Measurements from ENCODE around the gene AUTS2. TPM values are rescaled to one million over a fixed set of nuclear protein-coding genes. Genes with fewer than 3 reads are reported as not detected.

AUTS2 gene
- total and polyA plus RNA-seq, 2 of the 8 experiments (the other 6 are each of a cell fraction or from before 2014, with no cell fraction given) = 25.9 to 101 TPM

GRCh38 chr7:69934144-69934903, 336.0 kb downstream of the AUTS2 start:
- Histone ChIP-seq H2BK12ac (ENCODE audit: low read depth, low read length) (no peak overlapping the region), H3K56ac (replicated peaks; ENCODE audit: insufficient read length, low read depth, low read length) (no peak overlapping the region), H3K4me3 (ENCODE audit: extremely low read depth in 1 of 4, insufficient read depth in 2 of 4, low read depth in 3 of 4, low read length in 4 of 4) (no peak overlapping the region), H3K4me1 (replicated peaks in 1 of 4; ENCODE audit: control insufficient read depth in 3 of 4, insufficient read depth in 4 of 4, low read length in 3 of 4) (peaks cover 0 to 6% (median 2%) of the 10 kb centered on the region in 4 experiments; a peak in 1 of 7 replicates), H3K79me2 (ENCODE audit: control insufficient read depth in 1 of 2, insufficient read depth in 2 of 2, low read length in 2 of 2) (no peaks in the 10 kb centered on the region), H2AFZ (ENCODE audit: low read length) (no peak overlapping the region), H3K9me3 (ENCODE audit: insufficient read depth in 2 of 2, low read depth in 1 of 2, low read length in 1 of 2) (no peaks in the 10 kb centered on the region), H3K23me2 (ENCODE audit: low read depth, low read length) (peaks cover 2% of the 10 kb centered on the region; the same call in 1 of the 2 replicates), H3K27me3 (replicated peaks in 1 of 4; ENCODE audit: control insufficient read depth in 3 of 4, extremely low read depth in 1 of 4, insufficient read depth in 3 of 4, low read length in 3 of 4) (no peaks in the 10 kb centered on the region), H4K20me1 (replicated peaks in 1 of 2; ENCODE audit: control insufficient read depth in 1 of 2, insufficient read depth in 2 of 2, low read length in 2 of 2) (peaks cover 0 to 1% of the 10 kb centered on the region in 2 experiments), H3K4me2 (ENCODE audit: insufficient read depth in 1 of 2, low read depth in 2 of 2, low read length in 2 of 2) (no peak overlapping the region), H4K91ac (replicated peaks; ENCODE audit: insufficient read length, low read length) (no peak overlapping the region), H3K9ac (replicated peaks in 1 of 4; ENCODE audit: extremely low read depth in 1 of 4, low read depth in 3 of 4, low read length in 3 of 4) (no peak overlapping the region), H2BK5ac (ENCODE audit: low read depth, low read length) (no peak overlapping the region), H3K36me3 (ENCODE audit: control insufficient read depth in 2 of 4, insufficient read depth in 4 of 4, low read length in 3 of 4) (no peaks in the 10 kb centered on the region), H2BK20ac (ENCODE audit: low read length) (no peak overlapping the region), H3K79me1 (ENCODE audit: low read depth, low read length) (no peaks in the 10 kb centered on the region), H2AK5ac (ENCODE audit: low read depth, low read length) (no peak overlapping the region), H3K4ac (replicated peaks; ENCODE audit: insufficient read length, low read depth, low read length) (no peak overlapping the region), H3K23ac (ENCODE audit: insufficient read length) (no peak overlapping the region), H4K5ac (ENCODE audit: insufficient read length, low read depth, low read length) (no peak overlapping the region), H2BK120ac (replicated peaks; ENCODE audit: low read depth, low read length) (no peak overlapping the region), H3K14ac (ENCODE audit: insufficient read length) (no peak overlapping the region), H2BK15ac (ENCODE audit: low read length) (no peak overlapping the region), H3K18ac (ENCODE audit: extremely low read depth, low read length) (no peak overlapping the region), H3K27ac (ENCODE audit: low read depth, low read length) (no peak overlapping the region), H4K8ac (ENCODE audit: extremely low read depth, insufficient read depth, low read length) (no peak overlapping the region)
- DNase-seq (ENCODE audit: low read depth in 1 of 2, low spot score in 2 of 2) = no peak
- ChIA-PET CTCF (ENCODE audit: partially characterized antibody) (interaction anchor here (0.9 to 1.2 kb wide), 2 partner anchors 217 to 531 kb away, joined by 3 to 5 read pairs; no protein-coding TSS in a partner anchor), POLR2A (ENCODE audit: partially characterized antibody) (no interaction called here)
- FAIRE-seq = no peak
- 85% methylated on average over 5 of the region's 5 CpGs; no CpG with 5 or more reads in 1 of the 2 experiments for WGBS, 2 experiments (ENCODE audit: extremely low coverage in 1 of 2, insufficient coverage in 1 of 2, insufficient read length in 1 of 2, insufficient replicate concordance in 2 of 2, low coverage in 1 of 2, low lambda C conversion rate in 2 of 2, missing lambda C conversion rate in 1 of 2)
- TF ChIP-seq ATF3 (IDR thresholded peaks at IDR 0.05; ENCODE audit: insufficient read depth, low read depth, low read length) = no peak
- no peak for TF ChIP-seq ZNF274 (IDR thresholded peaks at IDR 0.05; ENCODE audit: borderline replicate concordance, extremely low read depth, low read length)
- TF ChIP-seq RFX5 (IDR thresholded peaks at IDR 0.05; ENCODE audit: borderline replicate concordance, low read depth, low read length) = no peak
- no peak for TF ChIP-seq KDM1A (IDR thresholded peaks at IDR 0.05; ENCODE audit: borderline replicate concordance, low read length)
- no peak for TF ChIP-seq SIN3A (conservative IDR thresholded peaks at IDR 0.05 in 1 of 2, IDR thresholded peaks at IDR 0.05 in 1 of 2; ENCODE audit: low read depth in 1 of 2, low read length in 2 of 2)
- no peak for TF ChIP-seq BRCA1 (IDR thresholded peaks at IDR 0.05; ENCODE audit: low read depth, low read length)
- TF ChIP-seq POLR2A (IDR thresholded peaks at IDR 0.05; ENCODE audit: control extremely low read depth in 1 of 2, low read depth in 2 of 2, low read length in 2 of 2) = no peak
